ENCODE data around the gene HRK. TPM values are rescaled to one million over a fixed set of nuclear protein-coding genes. Genes with fewer than 3 reads are reported as not detected.

The HRK gene
- not detected for total RNA-seq

GRCh38 chr12:116881325-116881876 is at the start of gene HRK:
HRK (minus strand) TSS chr12:116881441; CDS start chr12:116881307, 134 bp downstream.
- H3K27ac Mint-ChIP-seq, result no peak within 1 kb of the TSS
- ATAC-seq, result no peak
- no peak for DNase-seq (ENCODE audit: low spot score in 2 of 2)
- H3K36me3 Mint-ChIP-seq, result peaks cover 0 to 16% of the 10 kb centered on the region in 2 donors
- H3K9me3 Mint-ChIP-seq, result no peaks in the 10 kb centered on the region

DNA sequence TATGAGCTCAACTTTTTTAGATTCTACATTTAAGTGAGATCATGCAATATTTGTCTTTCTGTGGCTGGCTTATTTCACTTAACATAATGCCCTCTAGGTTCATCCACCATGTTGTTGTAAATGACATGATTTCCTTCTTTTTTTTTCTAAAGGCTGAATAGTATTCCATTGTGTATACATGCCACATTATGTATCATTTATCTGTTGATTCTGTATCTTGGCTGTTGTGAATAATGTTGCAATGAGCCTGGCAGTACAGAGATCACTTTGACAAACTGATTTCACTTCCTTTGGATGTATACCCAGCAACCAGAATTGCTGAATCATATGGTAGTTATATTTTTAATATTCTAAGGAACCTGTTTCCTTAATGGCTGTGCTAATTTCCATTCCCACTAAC is 48.6 kb upstream of the HRK start:
- DNase-seq (ENCODE audit: low spot score in 2 of 2) (no peak), ATAC-seq (no peak)
- Mint-ChIP-seq H3K36me3 (peaks cover 8 to 23% of the 10 kb centered on the region in 2 donors), H3K9me3 (no peaks in the 10 kb centered on the region), H3K27ac (no peak overlapping the region)

DNA sequence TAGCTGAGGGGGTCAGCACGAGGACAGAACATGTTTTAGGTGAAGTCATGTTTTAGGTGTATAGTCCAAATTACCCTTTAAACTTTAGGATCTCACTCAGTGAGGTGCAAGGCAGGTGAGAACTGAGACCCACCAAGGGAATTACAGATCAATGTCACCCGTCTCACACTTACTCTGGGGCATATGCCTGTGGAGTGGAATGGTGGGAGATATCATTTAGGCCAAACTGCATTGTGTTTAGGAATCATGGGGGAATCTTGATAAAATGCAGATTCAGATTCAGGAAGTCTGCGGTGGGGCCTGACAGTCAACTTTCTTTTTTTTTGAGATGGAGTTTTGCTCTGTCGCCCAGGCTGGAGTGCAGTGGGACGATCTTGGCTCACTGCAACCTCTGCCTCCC is 47.3 kb upstream of the HRK start:
- Mint-ChIP-seq H3K27ac (no peak overlapping the region), H3K9me3 (no peaks in the 10 kb centered on the region), H3K36me3 (peaks cover 8 to 23% of the 10 kb centered on the region in 2 donors)
- no peak for DNase-seq (ENCODE audit: low spot score in 2 of 2)
- ATAC-seq, result no peak

- H3K36me3 Mint-ChIP-seq, result peaks cover 8 to 23% of the 10 kb centered on the region in 2 donors
- no peak overlapping the region for H3K27ac Mint-ChIP-seq
- DNase-seq (ENCODE audit: low spot score in 2 of 2) (no peak), ATAC-seq (no peak)
- no peaks in the 10 kb centered on the region for H3K9me3 Mint-ChIP-seq
Observed at GRCh38 chr12:116927244-116927940, 46.2 kb upstream of the HRK start.

GRCh38 chr12:116926283-116927243 is 45.3 kb upstream of the HRK start:
- Mint-ChIP-seq H3K27ac (no peak overlapping the region), H3K9me3 (no peaks in the 10 kb centered on the region), H3K36me3 (peaks cover 8 to 17% of the 10 kb centered on the region in 2 donors)
- no peak for ATAC-seq
- no peak for DNase-seq (ENCODE audit: low spot score in 2 of 2)

GRCh38 chr12:116924558-116925453 is 43.6 kb upstream of the HRK start:
- Mint-ChIP-seq H3K27ac (peak overlapping the region in 1 of 2 donors; percentile 77), H3K9me3 (no peaks in the 10 kb centered on the region), H3K36me3 (peaks cover 8 to 9% of the 10 kb centered on the region in 2 donors)
- DNase-seq (ENCODE audit: low spot score in 2 of 2) (peak in 1 of 2 donors; percentile 52), ATAC-seq (peak; percentile 80 to 83)

DNA sequence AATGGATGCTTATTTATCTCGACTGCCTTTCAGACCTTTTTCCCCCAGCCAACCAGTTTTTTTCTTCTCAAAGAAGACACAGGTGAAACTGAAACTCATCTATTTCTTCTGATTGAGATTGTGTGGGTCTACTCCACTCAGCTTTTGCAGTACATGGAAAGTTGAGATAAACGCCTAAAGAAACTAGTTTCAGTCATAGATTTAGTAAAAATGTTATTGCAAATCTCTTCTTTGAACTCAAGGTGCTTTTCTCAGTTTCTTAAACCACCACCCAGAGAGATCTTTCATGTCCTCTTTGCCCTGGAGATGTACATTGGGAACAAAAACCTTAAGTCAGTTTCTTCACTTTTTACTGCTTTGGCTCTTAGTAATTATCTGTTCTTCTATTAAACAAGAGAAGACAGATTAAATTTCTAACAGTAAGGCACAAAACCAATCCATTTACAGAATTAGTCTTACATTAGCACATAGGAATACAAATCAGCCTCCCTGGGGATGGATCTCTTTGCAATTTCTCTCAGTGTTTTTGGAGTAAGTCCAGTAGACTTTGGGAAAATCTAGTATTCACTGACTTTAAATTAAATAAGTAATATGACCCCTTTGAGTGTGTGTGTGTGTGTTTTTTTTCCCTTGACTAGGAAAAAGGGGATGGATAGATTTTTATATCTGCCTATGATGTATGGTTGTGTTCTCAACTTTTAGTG is 41.1 kb upstream of the HRK start:
- Mint-ChIP-seq H3K36me3 (peaks cover 0 to 4% of the 10 kb centered on the region in 2 donors), H3K27ac (peak overlapping the region; percentile 66 to 77), H3K9me3 (no peaks in the 10 kb centered on the region)
- no peak for DNase-seq (ENCODE audit: low spot score in 2 of 2)
- ATAC-seq, result peak; percentile 57 to 78

GRCh38 chr12:116920939-116921338 is 39.7 kb upstream of the HRK start:
- Mint-ChIP-seq H3K9me3 (no peaks in the 10 kb centered on the region), H3K36me3 (peaks cover 0 to 12% of the 10 kb centered on the region in 2 donors), H3K27ac (no peak overlapping the region)
- no peak for ATAC-seq
- no peak for DNase-seq (ENCODE audit: low spot score in 2 of 2)

GRCh38 chr12:116919706-116920485 is 38.7 kb upstream of the HRK start:
- Mint-ChIP-seq H3K36me3 (peaks cover 0 to 19% of the 10 kb centered on the region in 2 donors), H3K27ac (no peak overlapping the region), H3K9me3 (no peaks in the 10 kb centered on the region)
- DNase-seq (ENCODE audit: low spot score in 2 of 2) (no peak), ATAC-seq (no peak)

DNA sequence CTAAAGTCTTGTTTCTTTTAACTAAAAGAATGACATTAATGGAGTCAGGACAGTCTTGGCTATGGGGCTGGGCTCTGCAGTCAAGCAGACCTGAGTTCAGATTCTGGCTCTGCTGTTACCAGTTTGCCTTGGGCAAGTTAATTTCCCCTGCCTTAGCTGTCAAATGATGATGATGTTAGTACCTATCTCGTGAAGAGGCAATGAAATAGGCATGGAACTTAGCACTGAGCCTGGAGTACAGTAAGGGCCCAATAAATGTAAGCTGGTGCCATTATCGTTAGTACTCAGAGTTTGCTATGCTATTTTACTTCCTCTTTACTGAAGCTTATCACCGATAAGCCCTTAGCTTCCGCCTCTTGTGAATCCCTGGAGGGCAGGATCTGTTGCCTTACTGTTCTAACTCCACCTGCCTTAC is 38.0 kb upstream of the HRK start:
- H3K27ac Mint-ChIP-seq, result no peak overlapping the region
- DNase-seq (ENCODE audit: low spot score in 2 of 2) (no peak), ATAC-seq (no peak)
- H3K9me3 Mint-ChIP-seq, result no peaks in the 10 kb centered on the region
- peaks cover 0 to 21% of the 10 kb centered on the region in 2 donors for H3K36me3 Mint-ChIP-seq

DNA sequence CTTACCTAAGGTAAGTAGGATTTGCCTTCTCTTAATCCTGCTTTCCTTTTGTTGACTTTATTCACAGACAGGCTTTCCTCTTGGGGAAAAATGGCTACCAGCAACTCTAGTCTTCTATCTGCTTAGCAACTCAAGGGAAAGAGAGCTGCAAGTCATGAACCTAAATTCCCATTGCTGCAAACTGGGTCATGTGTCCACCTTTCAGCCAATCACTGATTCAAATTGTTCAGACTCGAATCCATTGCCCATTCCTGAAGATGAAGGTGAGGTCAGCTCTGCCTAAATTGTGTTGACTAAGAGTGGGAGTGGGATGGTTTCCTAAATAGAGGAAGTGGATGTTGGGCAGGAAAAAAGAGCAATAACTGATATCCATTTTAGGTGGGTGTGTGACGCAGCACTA is 37.2 kb upstream of the HRK start:
- Mint-ChIP-seq H3K27ac (no peak overlapping the region), H3K9me3 (no peaks in the 10 kb centered on the region), H3K36me3 (peaks cover 0 to 21% of the 10 kb centered on the region in 2 donors)
- ATAC-seq (no peak), DNase-seq (ENCODE audit: low spot score in 2 of 2) (no peak)

DNA sequence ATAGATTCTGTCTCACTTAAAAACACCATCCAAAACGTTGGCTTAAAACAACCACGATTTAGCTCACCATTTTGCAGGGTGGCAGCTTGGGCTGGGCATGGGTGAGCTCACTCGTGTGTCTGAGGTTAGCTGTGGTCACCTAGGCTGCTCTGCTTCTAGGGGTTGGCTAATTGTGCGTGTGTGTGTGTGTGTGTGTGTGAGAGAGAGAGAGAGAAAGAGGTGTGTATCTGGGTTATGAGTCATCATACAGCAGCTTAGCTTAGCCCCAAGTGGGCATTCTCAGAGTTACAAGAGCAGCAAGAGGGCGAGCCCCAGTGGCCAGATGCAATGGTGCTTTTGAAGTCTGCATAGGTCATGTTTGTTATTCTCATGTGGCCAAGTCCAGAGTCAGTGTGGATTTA is 35.5 kb upstream of the HRK start:
- ATAC-seq (peak; percentile 94 to 95), DNase-seq (ENCODE audit: low spot score in 2 of 2) (peak in 1 of 2 donors; percentile 42)
- H3K27ac Mint-ChIP-seq, result peak overlapping the region; percentile 22 to 24
- H3K36me3 Mint-ChIP-seq, result peaks cover 0 to 27% of the 10 kb centered on the region in 2 donors
- no peaks in the 10 kb centered on the region for H3K9me3 Mint-ChIP-seq

DNA sequence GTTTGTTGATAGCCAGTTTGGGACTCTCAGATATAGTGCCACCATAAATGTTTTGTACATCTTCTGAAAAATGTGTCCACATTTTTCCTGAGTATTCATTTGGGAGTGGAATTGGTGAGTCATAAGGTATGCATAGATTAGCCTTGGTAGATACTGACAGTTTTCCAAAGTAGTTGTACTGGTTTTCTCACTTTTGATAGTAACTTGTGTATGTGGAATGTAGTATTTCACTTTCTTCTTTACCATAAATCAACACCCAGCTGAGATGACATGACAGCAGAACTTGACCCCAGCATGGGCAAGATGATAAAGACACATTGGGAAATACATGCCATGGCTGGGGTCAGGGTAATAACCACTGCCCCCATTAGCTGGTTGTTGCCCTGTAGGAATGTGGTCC is 34.9 kb upstream of the HRK start:
- ATAC-seq (no peak), DNase-seq (ENCODE audit: low spot score in 2 of 2) (no peak)
- Mint-ChIP-seq H3K36me3 (peaks cover 5 to 31% of the 10 kb centered on the region in 2 donors), H3K27ac (peak overlapping the region in 1 of 2 donors; percentile 22), H3K9me3 (no peaks in the 10 kb centered on the region)

DNA sequence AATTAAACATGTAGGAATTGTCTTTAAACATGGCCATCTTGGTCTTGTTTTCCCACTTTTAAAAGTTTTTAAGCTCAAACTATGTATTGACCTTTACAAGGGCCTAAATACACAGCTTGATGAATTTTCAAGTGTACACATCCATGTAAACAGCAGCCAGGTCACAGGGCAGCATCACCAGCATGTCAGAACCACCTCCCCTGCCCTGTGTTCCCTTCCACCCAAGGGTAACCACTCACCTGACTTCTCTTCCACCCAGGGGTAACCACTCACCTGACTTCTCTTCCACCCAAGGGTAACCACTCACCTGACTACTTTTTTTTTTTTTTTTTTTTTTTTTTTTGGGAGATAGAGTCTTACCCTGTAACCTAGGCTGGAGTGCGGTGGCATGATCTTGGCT is 34.1 kb upstream of the HRK start:
- Mint-ChIP-seq H3K9me3 (peaks cover 0 to 3% of the 10 kb centered on the region in 2 donors), H3K36me3 (peaks cover 9 to 36% of the 10 kb centered on the region in 2 donors), H3K27ac (no peak overlapping the region)
- ATAC-seq (no peak), DNase-seq (ENCODE audit: low spot score in 2 of 2) (no peak)
